H9 (cell line): ENCODE measurements around the gene IL36B. TPM values are rescaled to one million over a fixed set of nuclear protein-coding genes. Genes with fewer than 3 reads are reported as not detected.

Experiments
- DNase-seq: peaks from one replicate; pipeline ENCODE4 v3.0.0-alpha.2; 2017
- H2AFZ ChIP-seq: one replicate; pipeline ENCODE4 v1.6.1; 2013; ENCODE audit warnings: mild to moderate bottlenecking, low read length, control low read depth, moderate library complexity
- H2AK5ac ChIP-seq: 2 replicates; pipeline ENCODE4 v1.6.1; 2013; ENCODE audit warnings: low read length, control low read depth, mixed read lengths; ENCODE audit not compliant: insufficient read length
- H2BK120ac ChIP-seq: one replicate; pipeline ENCODE4 v1.6.1; 2013; ENCODE audit warnings: low read depth, mild to moderate bottlenecking, low read length, control low read depth, inconsistent platforms; ENCODE audit not compliant: poor library complexity, severe bottlenecking
- H2BK12ac ChIP-seq: 2 replicates; pipeline ENCODE4 v1.6.1; 2013; ENCODE audit warnings: low read length, control low read depth, mixed read lengths, low read depth; ENCODE audit not compliant: insufficient read length
- H2BK15ac ChIP-seq: 2 replicates; pipeline ENCODE4 v1.6.1; 2013; ENCODE audit warnings: low read depth, low read length, control low read depth
- H2BK20ac ChIP-seq: one replicate; pipeline ENCODE4 v1.6.1; 2013; ENCODE audit warnings: low read depth, mild to moderate bottlenecking, low read length, control low read depth, inconsistent platforms; ENCODE audit not compliant: poor library complexity, severe bottlenecking
- H2BK5ac ChIP-seq: 2 replicates; pipeline ENCODE4 v1.6.1; 2013; ENCODE audit warnings: low read length, control low read depth, mixed read lengths; ENCODE audit not compliant: insufficient read length
- H3K14ac ChIP-seq: 2 replicates; pipeline ENCODE4 v1.6.1; 2013; ENCODE audit warnings: low read length, control low read depth; ENCODE audit not compliant: insufficient read depth
- H3K18ac ChIP-seq: 2 replicates; pipeline ENCODE4 v1.6.1; 2013; ENCODE audit warnings: low read depth, mild to moderate bottlenecking, mixed read lengths, low read length, control low read depth; ENCODE audit not compliant: insufficient read length
- H3K23ac ChIP-seq: 2 replicates; pipeline ENCODE4 v1.6.1; 2013; ENCODE audit warnings: low read length, control low read depth, mixed read lengths, low read depth; ENCODE audit not compliant: insufficient read length
- H3K23me2 ChIP-seq: 2 replicates; pipeline ENCODE4 v1.6.1; 2013; ENCODE audit warnings: low read depth, mild to moderate bottlenecking, mixed read lengths, low read length, control low read depth; ENCODE audit not compliant: insufficient read length, poor library complexity, severe bottlenecking
- H3K27ac ChIP-seq: 2 replicates; pipeline ENCODE4 v1.5.1; 2013; ENCODE audit warnings: low read length, control low read depth, mixed read lengths, low read depth; ENCODE audit not compliant: insufficient read length
- H3K27me3 ChIP-seq: 2 replicates; pipeline ENCODE4 v1.6.1; 2013; ENCODE audit warnings: low read length, control low read depth, inconsistent platforms; ENCODE audit not compliant: insufficient read depth
- H3K4ac ChIP-seq: 2 replicates; pipeline ENCODE4 v1.6.1; 2013; ENCODE audit warnings: low read depth, mild to moderate bottlenecking, control low read depth, inconsistent platforms, low read length, moderate library complexity
- H3K4me1 ChIP-seq: 2 replicates; pipeline ENCODE4 v1.6.1; 2013; ENCODE audit warnings: low read length, control low read depth, inconsistent platforms; ENCODE audit not compliant: insufficient read depth
- H3K4me2 ChIP-seq: 2 replicates; pipeline ENCODE4 v1.6.1; 2013; ENCODE audit warnings: low read length, control low read depth, mixed read lengths; ENCODE audit not compliant: insufficient read length, insufficient read depth
- H3K56ac ChIP-seq: 2 replicates; pipeline ENCODE4 v1.6.1; 2013; ENCODE audit warnings: low read depth, mild to moderate bottlenecking, mixed read lengths, low read length, control low read depth; ENCODE audit not compliant: insufficient read length
- H3K79me1 ChIP-seq: 2 replicates; pipeline ENCODE4 v1.6.1; 2013; ENCODE audit warnings: low read depth, mild to moderate bottlenecking, moderate library complexity, low read length, control low read depth, inconsistent platforms; ENCODE audit not compliant: insufficient read depth, poor library complexity, severe bottlenecking
- H3K79me2 ChIP-seq: 2 replicates; pipeline ENCODE4 v1.6.1; 2013; ENCODE audit warnings: low read length, control low read depth, inconsistent platforms; ENCODE audit not compliant: insufficient read depth
- H3K9ac ChIP-seq: 2 replicates; pipeline ENCODE4 v1.6.1; 2013; ENCODE audit warnings: low read length, control low read depth, mixed read lengths; ENCODE audit not compliant: insufficient read length; ENCODE audit errors: extremely low read depth
- H3K9me3 ChIP-seq: one replicate; pipeline ENCODE4 v1.6.1; 2013; ENCODE audit warnings: low read depth, low read length, inconsistent platforms; ENCODE audit not compliant: control insufficient read depth
- H3T11ph ChIP-seq: one replicate; pipeline ENCODE4 v1.6.1; 2013; ENCODE audit warnings: mild to moderate bottlenecking, low read length, control low read depth, inconsistent platforms
- H4K20me1 ChIP-seq: one replicate; pipeline ENCODE4 v1.6.1; 2013; ENCODE audit not compliant: control insufficient read depth, insufficient read length, insufficient read depth
- H4K5ac ChIP-seq: 2 replicates; pipeline ENCODE4 v1.6.1; 2013; ENCODE audit warnings: low read depth, mild to moderate bottlenecking, mixed read lengths, low read length, control low read depth; ENCODE audit not compliant: insufficient read length
- H4K8ac ChIP-seq: replicated peaks from 2 replicates; pipeline ENCODE4 v1.6.1; 2013; ENCODE audit warnings: low read length, control low read depth, mixed read lengths, low read depth; ENCODE audit not compliant: insufficient read length
- H4K91ac ChIP-seq: 2 replicates; pipeline ENCODE4 v1.6.1; 2013; ENCODE audit warnings: low read depth, mild to moderate bottlenecking, moderate library complexity, mixed read lengths, low read length, control low read depth; ENCODE audit not compliant: insufficient read length
- H3K27ac Mint-ChIP-seq, 3 experiments: 2 replicates in 2 of 3; 3 replicates in 1 of 3; pipeline ENCODE4 v1.8.0; 2020 to 2021; ENCODE audit warnings: mixed read lengths in 3 of 3, mild to moderate bottlenecking in 1 of 3, moderate library complexity in 1 of 3
- H3K27me3 Mint-ChIP-seq: 2 replicates; pipeline ENCODE4 v1.8.0; 2021; ENCODE audit warnings: low read depth, mild to moderate bottlenecking, moderate library complexity, mixed read lengths
- H3K36me3 Mint-ChIP-seq, 3 experiments: 2 replicates in 2 of 3; 3 replicates in 1 of 3; pipeline ENCODE4 v1.8.0; 2020 to 2021; ENCODE audit warnings: low read depth in 3 of 3, mixed read lengths in 3 of 3; ENCODE audit not compliant: insufficient read depth in 1 of 3
- H3K4me1 Mint-ChIP-seq, 2 experiments: 2 replicates each; pipeline ENCODE4 v1.8.0; 2020; ENCODE audit warnings: mixed read lengths in 2 of 2
- H3K4me3 Mint-ChIP-seq, 2 experiments: 2 replicates in 1 of 2; 3 replicates in 1 of 2; pipeline ENCODE4 v1.8.0; 2020 to 2021; ENCODE audit warnings: mild to moderate bottlenecking in 2 of 2, mixed read lengths in 2 of 2, moderate library complexity in 1 of 2
- H3K9me3 Mint-ChIP-seq, 2 experiments: 2 replicates in 1 of 2; 3 replicates in 1 of 2; pipeline ENCODE4 v1.8.0; 2020; ENCODE audit warnings: mild to moderate bottlenecking in 2 of 2, mixed read lengths in 2 of 2, moderate library complexity in 1 of 2
- CTCF ChIP-seq: fragments of 200-600 bp; sonication (generic); conservative IDR thresholded peaks from 3 replicates; pipeline ENCODE4 v1.8.0; 2021; ENCODE audit warnings: antibody characterized with exemption, mild to moderate bottlenecking
- WGBS: extraction: QIAGEN DNeasy Blood & Tissue Kit; methylation state at CpG from one replicate; pipeline ENCODE4 v1.1.7; 2013; ENCODE audit warnings: missing lambda C conversion rate, low lambda C conversion rate, mixed read lengths; ENCODE audit not compliant: insufficient read length; ENCODE audit errors: extremely low coverage; 5-methylcytosine and 5-hydroxymethylcytosine counted together
- total RNA-seq: library from RNA; stranded (reverse); gene quantifications from 2 replicates; pipeline ENCODE4 v1.2.1, GENCODE V29; 2021

The IL36B gene
- total RNA-seq, 1 experiment from 2014 or later, result not detected

- Mint-ChIP-seq H3K9me3 (peaks cover 57 to 93% of the 10 kb centered on the region in 2 experiments), H3K27ac (no peak overlapping the region), H3K4me1 (no peaks in the 10 kb centered on the region)
Measured at GRCh38 chr2:113050921-113051895, 1.5 kb downstream of the IL36B start.

More at GRCh38 chr2:113050921-113051895, 1.5 kb downstream of the IL36B start:
- no peak overlapping the region for H3K4me3 Mint-ChIP-seq
- Histone ChIP-seq H3K18ac (no peak overlapping the region), H4K91ac (no peak overlapping the region), H3K4me1 (no peaks in the 10 kb centered on the region), H3K56ac (no peak overlapping the region), H3T11ph (no peak overlapping the region), H2BK120ac (no peak overlapping the region), H3K9ac (no peak overlapping the region), H3K79me2 (no peaks in the 10 kb centered on the region), H3K9me3 (peaks cover 14% of the 10 kb centered on the region), H3K4ac (no peak overlapping the region), H4K8ac (no peak overlapping the region), H3K23me2 (no peaks in the 10 kb centered on the region), H3K4me2 (no peak overlapping the region), H3K27ac (no peak overlapping the region), H2BK15ac (no peak overlapping the region), H3K79me1 (no peaks in the 10 kb centered on the region), H4K20me1 (no peaks in the 10 kb centered on the region), H4K5ac (no peak overlapping the region), H3K27me3 (no peaks in the 10 kb centered on the region), H2BK5ac (no peak overlapping the region), H3K23ac (no peak overlapping the region), H2AFZ (no peak overlapping the region), H2BK20ac (no peak overlapping the region), H2AK5ac (no peak overlapping the region), H2BK12ac (no peak overlapping the region), H3K14ac (no peak overlapping the region)
- peaks cover 27% of the 10 kb centered on the region for H3K27me3 Mint-ChIP-seq
- DNase-seq, result no peak
- peak; percentile 25; the same call in 2 of the 3 replicates for TF ChIP-seq CTCF
- no CpG with 5 or more reads among the region's 38 CpGs for WGBS
- H3K36me3 Mint-ChIP-seq, result peaks cover 0 to 9% (median 7%) of the 10 kb centered on the region in 3 experiments; a peak in 4 of 7 replicates
